NCI-H1105 treated with DMSO at 0.1 percent for 48 hours (cell line): ENCODE data around the gene ASXL2.
"Not testable (repeated sequence)": the region's sequence is repeated elsewhere in the genome, so short reads cannot be mapped to it uniquely, and the experiment has no call there.

Source experiments
- DNase-seq: peaks from one replicate; lab custom pipeline; 2025; lab: John Stamatoyannopoulos, UW

The ASXL2 gene

GRCh38 chr2:25878361-25879132 is at the start of gene ASXL2:
ASXL2 (minus strand) TSS chr2:25878487; CDS start chr2:25878222, 265 bp downstream.
- peak; percentile 97 for DNase-seq

- no peak for DNase-seq
Observed at GRCh38 chr2:25926984-25927756, 48.9 kb upstream of the ASXL2 start.

DNA sequence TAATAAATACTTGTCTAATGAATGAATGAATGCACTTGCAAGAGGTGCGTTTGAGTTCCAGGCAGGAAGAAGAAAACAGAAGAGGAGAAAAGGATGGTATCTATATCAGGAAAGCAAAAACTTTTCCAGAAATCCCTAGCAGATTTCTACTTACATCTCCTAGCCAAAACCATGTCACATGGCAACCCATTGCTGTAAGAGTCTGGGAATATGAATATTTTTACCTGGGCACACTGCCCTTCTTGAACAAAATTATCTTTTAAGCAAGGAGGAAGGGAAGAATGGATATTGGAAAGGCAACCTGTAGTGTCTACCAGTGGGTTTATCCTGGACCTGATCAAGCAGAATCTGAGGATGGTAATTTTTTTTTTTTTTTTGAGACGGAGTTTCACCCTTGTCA is 44.2 kb upstream of the ASXL2 start:
- DNase-seq, result no peak

DNA sequence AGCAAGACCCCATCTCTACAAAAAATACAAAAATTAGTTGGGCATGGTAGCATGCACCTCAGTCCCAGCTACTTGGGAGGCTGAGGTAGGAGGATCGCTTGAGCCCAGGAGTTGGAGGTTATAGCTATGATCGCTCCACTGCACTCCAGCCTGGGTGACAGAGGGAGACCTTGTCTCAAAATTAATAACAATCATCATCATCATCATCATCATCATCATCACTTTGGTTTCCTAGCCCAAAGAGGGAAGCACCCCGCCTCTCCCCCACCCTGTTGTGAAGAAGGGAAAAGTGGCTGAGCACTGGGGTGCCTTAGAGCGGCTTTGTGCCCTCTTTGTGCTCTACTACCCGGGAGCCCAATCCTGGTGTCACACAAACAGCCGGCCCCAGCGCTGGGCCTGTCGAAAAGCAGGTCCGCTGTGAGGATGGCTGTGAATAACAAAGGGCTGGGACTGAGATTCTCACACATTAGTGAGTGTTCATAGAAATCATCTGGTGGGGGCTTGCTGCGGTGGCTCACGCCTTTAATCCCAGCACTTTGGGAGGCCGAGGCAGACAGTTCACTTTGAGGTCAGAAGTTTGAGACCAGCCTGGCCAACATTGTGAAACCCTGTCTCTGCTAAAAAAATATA is 42.6 kb upstream of the ASXL2 start:
- no peak for DNase-seq

DNA sequence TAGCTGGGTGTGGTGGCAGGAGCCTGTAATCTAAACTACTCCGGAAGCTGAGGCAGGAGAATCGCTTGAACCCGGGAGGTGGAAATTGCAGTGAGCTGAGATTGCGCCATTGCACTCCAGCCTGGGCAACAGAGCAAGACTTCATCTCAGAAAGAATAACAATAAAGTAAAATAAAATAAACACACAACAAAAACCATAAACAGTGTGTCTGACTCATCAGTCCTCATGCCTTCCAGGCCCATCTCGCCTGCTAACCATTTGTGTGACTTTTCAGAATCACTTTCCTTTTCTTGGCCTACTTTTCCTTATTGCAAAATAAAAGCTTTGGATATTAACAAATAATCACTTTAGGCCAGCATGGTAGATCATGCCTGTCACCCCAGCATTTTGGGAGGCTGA is 42.0 kb upstream of the ASXL2 start:
- DNase-seq, result no peak

GRCh38 chr2:25917832-25918231 is 39.5 kb upstream of the ASXL2 start:
- no peak for DNase-seq

GRCh38 chr2:25917411-25917810 is 39.1 kb upstream of the ASXL2 start:
- DNase-seq, result not testable (repeated sequence)

GRCh38 chr2:25915944-25916772 is 37.9 kb upstream of the ASXL2 start:
- DNase-seq, result not testable (repeated sequence)

DNA sequence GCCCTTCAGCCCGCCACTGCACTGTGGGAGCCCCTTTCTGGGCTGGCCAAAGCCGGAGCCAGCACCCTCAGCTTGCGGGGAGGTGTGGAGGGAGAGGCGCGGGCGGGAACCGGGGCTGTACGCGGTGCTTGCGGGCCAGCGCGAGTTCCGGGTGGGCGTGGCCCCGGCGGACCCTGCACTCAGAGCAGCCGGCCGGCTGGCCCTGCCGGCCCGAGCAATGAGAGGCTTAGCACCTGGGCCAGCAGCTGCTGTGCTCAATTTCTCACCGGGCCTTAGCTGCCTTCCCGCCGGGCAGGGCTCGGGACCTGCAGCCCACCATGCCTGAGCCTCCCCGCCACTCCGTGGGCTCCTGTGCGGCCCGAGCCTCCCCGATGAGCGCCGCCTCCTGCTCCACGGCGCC is 37.1 kb upstream of the ASXL2 start:
- not testable (repeated sequence) for DNase-seq

- not testable (repeated sequence) for DNase-seq
Observed at GRCh38 chr2:25913696-25913973, 35.3 kb upstream of the ASXL2 start.

- DNase-seq, result no peak
Observed at GRCh38 chr2:25912851-25913695, 34.8 kb upstream of the ASXL2 start.

DNA sequence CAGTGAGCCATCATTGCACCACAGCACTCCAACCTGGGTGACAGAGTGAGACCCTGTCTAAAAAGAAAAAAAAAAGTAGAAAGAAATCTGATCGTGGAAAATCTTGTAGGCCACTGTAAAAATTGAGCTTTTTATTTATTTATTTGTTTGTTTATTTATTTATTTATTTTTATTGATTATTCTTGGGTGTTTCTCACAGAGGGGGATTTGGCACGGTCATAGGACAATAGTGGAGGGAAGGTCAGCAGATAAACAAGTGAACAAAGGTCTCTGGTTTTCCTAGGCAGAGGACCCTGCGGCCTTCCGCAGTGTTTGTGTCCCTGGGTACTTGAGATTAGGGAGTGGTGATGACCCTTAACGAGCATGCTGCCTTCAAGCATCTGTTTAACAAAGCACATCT is 31.3 kb upstream of the ASXL2 start:
- DNase-seq, result not testable (repeated sequence)

DNA sequence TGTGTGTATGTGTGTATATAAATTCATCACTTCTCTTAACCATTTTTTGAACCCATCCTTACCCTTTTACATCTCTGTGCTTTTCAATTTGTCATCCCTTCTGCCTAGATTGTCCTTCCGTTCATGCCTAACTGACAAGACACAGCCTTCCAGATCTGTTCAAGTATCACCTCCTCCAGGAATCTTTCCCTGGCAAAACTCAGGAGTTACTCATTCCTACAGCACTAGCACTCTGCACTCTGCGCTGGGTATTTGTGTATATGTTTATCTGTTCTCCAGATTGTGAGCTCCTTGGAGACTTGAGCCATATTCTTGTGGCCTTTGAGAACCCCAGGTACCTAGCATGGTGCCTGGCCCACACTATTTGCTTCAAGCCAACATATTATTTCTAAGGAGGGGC is 26.8 kb upstream of the ASXL2 start:
- DNase-seq, result no peak

GRCh38 chr2:25903216-25903776 is 25.0 kb upstream of the ASXL2 start:
- no peak for DNase-seq

DNA sequence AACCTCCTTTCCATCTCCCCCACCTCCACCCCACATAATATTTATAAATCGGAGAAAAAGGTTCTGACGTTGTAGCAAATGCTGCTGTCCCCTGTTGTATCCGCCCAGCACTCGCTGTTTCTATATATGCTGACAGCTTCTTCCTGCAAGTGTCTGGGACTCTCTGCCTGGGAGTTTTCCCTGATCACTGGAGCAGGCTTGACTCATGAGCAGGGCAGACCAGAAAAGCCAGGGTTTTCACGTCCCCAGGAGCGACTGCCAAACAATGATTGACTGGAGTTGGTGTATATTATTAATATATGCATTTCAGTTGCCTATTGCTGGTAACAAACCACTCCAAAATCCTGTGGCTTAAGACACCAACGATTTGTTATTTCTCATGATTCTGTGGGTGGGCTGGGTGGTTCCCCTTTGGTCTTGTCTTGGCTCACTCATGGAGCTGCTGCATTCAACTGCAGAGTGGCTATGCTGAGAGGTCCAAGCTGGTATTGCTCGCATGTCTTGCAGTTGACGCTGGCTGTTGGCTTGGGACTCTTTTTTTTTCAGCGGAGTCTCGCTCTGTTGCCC is 21.2 kb upstream of the ASXL2 start:
- no peak for DNase-seq

DNA sequence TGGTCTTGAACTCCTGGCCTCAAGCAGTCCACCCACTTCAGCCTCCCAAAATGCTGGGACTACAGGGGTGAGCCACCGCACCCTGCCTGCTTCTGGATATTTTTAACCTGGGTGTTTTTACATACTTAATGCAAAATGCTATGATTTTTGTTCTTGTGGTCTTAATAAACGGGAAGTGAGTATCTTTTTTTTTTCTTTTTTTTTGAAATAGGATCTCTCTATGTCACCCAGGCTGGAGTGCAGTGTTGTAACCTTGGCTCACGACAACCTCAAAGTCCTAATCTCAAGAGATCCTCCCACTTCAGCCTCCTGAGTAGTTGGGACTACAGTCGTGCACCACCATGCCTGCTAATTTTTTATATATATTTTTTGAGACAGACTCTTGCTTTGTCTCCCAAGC is 19.2 kb upstream of the ASXL2 start:
- DNase-seq, result no peak

DNA sequence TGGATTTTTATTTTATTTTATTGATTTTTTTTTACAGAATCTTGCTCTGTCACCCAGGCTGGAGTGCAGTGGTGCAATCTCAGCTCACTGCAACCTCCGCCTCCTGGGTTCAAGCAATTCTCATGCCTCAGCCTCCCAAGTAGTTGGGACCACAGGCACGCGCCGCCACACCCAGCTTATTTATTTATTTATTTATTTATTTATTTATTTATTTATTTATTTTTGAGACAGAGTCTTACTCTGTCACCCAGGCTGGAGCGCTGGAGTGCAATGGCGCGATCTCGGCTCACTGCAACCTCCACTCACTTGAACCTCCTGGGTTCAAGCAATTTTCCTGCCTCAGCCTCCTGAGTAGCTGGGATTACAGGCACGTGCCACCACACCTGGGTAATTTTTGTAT is 18.0 kb upstream of the ASXL2 start:
- not testable (repeated sequence) for DNase-seq

DNA sequence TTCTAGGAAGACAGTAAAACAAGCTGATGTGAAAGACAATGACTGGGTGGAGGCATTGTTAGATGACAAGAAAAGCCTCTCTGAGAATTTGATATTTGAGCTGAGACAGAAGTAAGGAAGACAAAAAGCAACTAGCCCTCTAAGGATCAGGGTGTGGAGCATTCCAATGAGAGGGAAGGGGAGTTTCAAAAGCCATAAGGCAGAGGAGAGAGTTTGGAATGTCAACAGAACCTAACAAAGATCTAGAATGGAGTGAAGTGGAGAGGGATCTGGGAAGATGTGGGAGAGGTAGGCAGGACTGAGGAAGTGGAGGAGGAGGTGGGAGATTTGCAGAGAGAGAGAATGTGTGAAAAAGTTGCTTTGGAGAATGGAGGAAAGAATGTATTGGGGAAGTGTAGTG is 17.3 kb upstream of the ASXL2 start:
- no peak for DNase-seq

DNA sequence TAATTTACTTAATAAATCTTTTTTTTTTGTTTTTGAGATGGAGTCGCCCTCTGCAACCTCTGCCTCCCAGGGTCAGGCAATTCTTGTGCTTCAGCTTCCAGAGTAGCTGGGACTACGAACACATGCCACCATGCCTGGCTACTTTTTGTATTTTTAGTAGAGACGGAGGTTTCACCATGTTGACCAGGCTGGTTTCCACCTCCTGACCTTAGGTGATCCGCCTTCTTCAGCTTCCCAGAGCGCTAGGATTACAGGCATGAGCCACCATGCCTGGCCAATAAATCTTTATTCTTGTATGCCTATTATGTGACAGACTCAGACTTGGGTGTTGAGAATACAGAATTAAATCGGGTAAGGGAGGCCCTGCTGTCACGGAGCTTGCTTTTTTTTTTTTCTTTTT is 16.7 kb upstream of the ASXL2 start:
- no peak for DNase-seq

DNA sequence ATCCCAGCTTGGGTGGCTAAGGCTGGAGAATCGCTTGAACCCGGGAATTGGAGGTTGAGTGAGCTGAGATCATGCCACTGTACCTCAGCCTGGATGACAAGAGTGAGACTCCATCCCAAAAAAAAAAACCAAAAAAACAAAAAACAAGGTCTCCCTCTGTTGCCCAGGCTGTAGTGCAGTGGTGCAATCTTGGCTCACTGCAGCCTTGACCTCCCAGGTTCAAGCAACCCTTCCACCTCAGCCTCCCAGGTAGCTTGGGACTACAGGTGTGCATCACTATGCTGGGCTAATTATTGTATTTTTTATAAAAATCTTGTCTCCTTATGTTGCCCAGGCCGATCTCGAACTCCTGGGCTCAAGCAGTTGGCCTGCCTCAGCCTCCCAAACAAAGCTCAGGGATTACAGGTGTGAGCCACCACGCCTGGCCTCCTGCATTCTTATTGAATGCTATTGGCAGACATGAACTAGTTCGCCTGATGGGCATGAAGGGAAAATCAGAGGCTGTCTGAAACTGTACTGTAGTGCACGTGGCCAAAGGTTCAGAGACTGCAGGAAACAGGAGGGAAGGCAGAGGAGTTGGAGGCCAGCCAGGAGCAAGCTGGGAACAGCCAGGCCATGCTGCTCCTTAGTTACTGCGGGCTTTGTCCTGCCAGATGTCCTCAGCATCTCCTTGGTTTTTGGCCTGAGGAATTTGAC is 16.0 kb upstream of the ASXL2 start:
- no peak for DNase-seq
